Renal cortical epithelial cell (primary cell): ENCODE measurements around the gene SRCAP. TPM values are rescaled to one million over a fixed set of nuclear protein-coding genes. Genes with fewer than 3 reads are reported as not detected.

ENCODE experiments used
- total RNA-seq: library from RNA; depleted of rRNA; stranded (reverse); fragments of >200 nt; gene quantifications from 2 replicates; pipeline ENCODE4 v1.2.3, GENCODE V29; 2014

Gene SRCAP
- total RNA-seq, 1 donor from 2014 or later, result 74.0 TPM

Other genes with a start within 250 kb of the SRCAP start
- gene ITGAL, start 226.4 kb upstream of the SRCAP start, total RNA-seq, result not detected in 2 replicates
- gene ZNF768, start 172.6 kb upstream of the SRCAP start, total RNA-seq, result 22.4 and 24.0 TPM in 2 replicates
- 7.5 and 11.7 TPM in 2 replicates for gene ZNF747, start 164.3 kb upstream of the SRCAP start, total RNA-seq
- gene ZNF764, start 140.8 kb upstream of the SRCAP start, total RNA-seq, result 2.6 and 6.9 TPM in 2 replicates
- gene ZNF688, start 127.5 kb upstream of the SRCAP start, total RNA-seq, result 5.3 and 7.1 TPM in 2 replicates
- gene ZNF785, start 113.5 kb upstream of the SRCAP start, total RNA-seq, result 3.5 and 9.1 TPM in 2 replicates
- 4.0 and 4.5 TPM in 2 replicates for gene ZNF689, start 88.8 kb upstream of the SRCAP start, total RNA-seq
- gene PRR14, start 48.2 kb upstream of the SRCAP start, total RNA-seq, result 6.3 and 10.0 TPM in 2 replicates
- 7.5 and 20.6 TPM in 2 replicates for gene FBRS, start 40.7 kb upstream of the SRCAP start, total RNA-seq
- 25.4 and 26.2 TPM in 2 replicates for gene PHKG2, start 49.3 kb downstream of the SRCAP start, total RNA-seq
- gene CFAP119, start 62.9 kb downstream of the SRCAP start, total RNA-seq, result 2.7 and 2.8 TPM in 2 replicates
- 58.0 and 108 TPM in 2 replicates for gene RNF40, start 63.2 kb downstream of the SRCAP start, total RNA-seq
- 6.4 and 22.1 TPM in 2 replicates for gene ZNF629, start 88.0 kb downstream of the SRCAP start, total RNA-seq
- 21.7 and 29.0 TPM in 2 replicates for gene BCL7C, start 194.9 kb downstream of the SRCAP start, total RNA-seq
- gene CTF1, start 197.4 kb downstream of the SRCAP start, total RNA-seq, result 2.1 and 4.7 TPM in 2 replicates
- gene FBXL19, start 224.4 kb downstream of the SRCAP start, total RNA-seq, result 25.7 and 34.3 TPM in 2 replicates
- 32.5 and 51.4 TPM in 2 replicates for gene ORAI3, start 249.9 kb downstream of the SRCAP start, total RNA-seq